ENCODE data around the gene KCNIP1.

Gene KCNIP1

GRCh38 chr5:170660531-170660930 is 156.7 kb downstream of the KCNIP1 start:
- Histone ChIP-seq H3K9me3 (replicated peaks in 1 of 2; ENCODE audit: control insufficient read depth in 2 of 2, insufficient read depth in 1 of 2, low read depth in 1 of 2, low read length in 2 of 2) (peaks cover 0 to 2% of the 10 kb centered on the region in 2 donors), H3K79me1 (ENCODE audit: low read depth, low read length) (no peaks in the 10 kb centered on the region), H3K23ac (ENCODE audit: low read depth, low read length, poor library complexity) (no peak overlapping the region), H3K36me3 (replicated peaks in 1 of 2; ENCODE audit: control insufficient read depth in 2 of 2, insufficient read depth in 2 of 2, low read length in 2 of 2) (no peaks in the 10 kb centered on the region), H3K27me3 (ENCODE audit: control insufficient read depth in 3 of 3, insufficient read depth in 3 of 3, low read depth in 1 of 3, low read length in 3 of 3) (no peaks in the 10 kb centered on the region), H3K4ac (ENCODE audit: low read length) (no peak overlapping the region), H2AK5ac (ENCODE audit: low read depth, low read length) (no peak overlapping the region), H4K8ac (ENCODE audit: low read depth, low read length) (no peak overlapping the region), H4K91ac (ENCODE audit: low read depth, low read length, poor library complexity) (no peak overlapping the region), H3K4me3 (ENCODE audit: low read length in 2 of 2) (no peak overlapping the region), H3K4me2 (ENCODE audit: insufficient read depth, low read length, poor library complexity, severe bottlenecking) (no peak overlapping the region), H2BK5ac (ENCODE audit: low read length) (no peak overlapping the region), H3K4me1 (ENCODE audit: control insufficient read depth in 2 of 2, insufficient read depth in 1 of 2, low read depth in 1 of 2, low read length in 2 of 2) (no peaks in the 10 kb centered on the region), H2AFZ (ENCODE audit: low read length) (no peak overlapping the region), H3K14ac (ENCODE audit: low read length) (no peak overlapping the region), H3K9ac (ENCODE audit: low read depth, low read length, poor library complexity) (peak overlapping the region; percentile 26), H3K27ac (replicated peaks; ENCODE audit: low read length) (no peak overlapping the region), H3K18ac (ENCODE audit: low read length) (no peak overlapping the region), H2BK15ac (ENCODE audit: low read length) (no peak overlapping the region), H2BK12ac (ENCODE audit: low read length) (no peak overlapping the region), H2BK120ac (ENCODE audit: low read depth, low read length) (no peak overlapping the region)
- no CpG with 5 or more reads among the region's 6 CpGs for WGBS, 2 donors (ENCODE audit: extremely low coverage in 2 of 2, insufficient read length in 2 of 2, insufficient replicate concordance in 1 of 2)
- DNase-seq (ENCODE audit: low spot score), result no peak

GRCh38 chr5:170662966-170663365 is 159.1 kb downstream of the KCNIP1 start:
- H2AFZ ChIP-seq (ENCODE audit: low read length), result no peak overlapping the region
- H3K4ac ChIP-seq (ENCODE audit: low read length), result no peak overlapping the region
- no peak overlapping the region for H2BK120ac ChIP-seq (ENCODE audit: low read depth, low read length)
- no peak overlapping the region for H3K18ac ChIP-seq (ENCODE audit: low read length)
- no peak overlapping the region for H2BK12ac ChIP-seq (ENCODE audit: low read length)
- no peak overlapping the region for H2AK5ac ChIP-seq (ENCODE audit: low read depth, low read length)
- no peak overlapping the region for H2BK15ac ChIP-seq (ENCODE audit: low read length)
- H3K4me3 ChIP-seq (ENCODE audit: low read length in 2 of 2), result no peak overlapping the region
- WGBS, 2 donors (ENCODE audit: extremely low coverage in 2 of 2, insufficient read length in 2 of 2, insufficient replicate concordance in 1 of 2), result no CpG with 5 or more reads among the region's 5 CpGs
- peaks cover 0 to 2% of the 10 kb centered on the region in 2 donors for H3K9me3 ChIP-seq (replicated peaks in 1 of 2; ENCODE audit: control insufficient read depth in 2 of 2, insufficient read depth in 1 of 2, low read depth in 1 of 2, low read length in 2 of 2)
- DNase-seq (ENCODE audit: low spot score), result no peak
- H3K9ac ChIP-seq (ENCODE audit: low read depth, low read length, poor library complexity), result no peak overlapping the region
- H4K91ac ChIP-seq (ENCODE audit: low read depth, low read length, poor library complexity), result no peak overlapping the region
- no peak overlapping the region for H3K27ac ChIP-seq (replicated peaks; ENCODE audit: low read length)
- H3K4me2 ChIP-seq (ENCODE audit: insufficient read depth, low read length, poor library complexity, severe bottlenecking), result no peak overlapping the region
- H3K27me3 ChIP-seq (ENCODE audit: control insufficient read depth in 3 of 3, insufficient read depth in 3 of 3, low read depth in 1 of 3, low read length in 3 of 3), result no peaks in the 10 kb centered on the region
- H3K14ac ChIP-seq (ENCODE audit: low read length), result no peak overlapping the region
- H2BK5ac ChIP-seq (ENCODE audit: low read length), result no peak overlapping the region
- no peak overlapping the region for H3K23ac ChIP-seq (ENCODE audit: low read depth, low read length, poor library complexity)
- no peaks in the 10 kb centered on the region for H3K36me3 ChIP-seq (replicated peaks in 1 of 2; ENCODE audit: control insufficient read depth in 2 of 2, insufficient read depth in 2 of 2, low read length in 2 of 2)
- H4K8ac ChIP-seq (ENCODE audit: low read depth, low read length), result no peak overlapping the region
- H3K79me1 ChIP-seq (ENCODE audit: low read depth, low read length), result no peaks in the 10 kb centered on the region
- H3K4me1 ChIP-seq (ENCODE audit: control insufficient read depth in 2 of 2, insufficient read depth in 1 of 2, low read depth in 1 of 2, low read length in 2 of 2), result no peaks in the 10 kb centered on the region

- Histone ChIP-seq H3K79me1 (ENCODE audit: low read depth, low read length) (no peaks in the 10 kb centered on the region), H3K4me2 (ENCODE audit: insufficient read depth, low read length, poor library complexity, severe bottlenecking) (no peak overlapping the region), H3K23ac (ENCODE audit: low read depth, low read length, poor library complexity) (no peak overlapping the region), H2BK15ac (ENCODE audit: low read length) (no peak overlapping the region), H3K4me3 (ENCODE audit: low read length in 2 of 2) (no peak overlapping the region), H3K18ac (ENCODE audit: low read length) (no peak overlapping the region), H2BK12ac (ENCODE audit: low read length) (no peak overlapping the region), H3K27ac (replicated peaks; ENCODE audit: low read length) (no peak overlapping the region), H3K9ac (ENCODE audit: low read depth, low read length, poor library complexity) (no peak overlapping the region), H2AK5ac (ENCODE audit: low read depth, low read length) (no peak overlapping the region), H3K4ac (ENCODE audit: low read length) (no peak overlapping the region), H3K36me3 (replicated peaks in 1 of 2; ENCODE audit: control insufficient read depth in 2 of 2, insufficient read depth in 2 of 2, low read length in 2 of 2) (no peaks in the 10 kb centered on the region), H4K91ac (ENCODE audit: low read depth, low read length, poor library complexity) (no peak overlapping the region), H2BK5ac (ENCODE audit: low read length) (no peak overlapping the region), H3K27me3 (ENCODE audit: control insufficient read depth in 3 of 3, insufficient read depth in 3 of 3, low read depth in 1 of 3, low read length in 3 of 3) (peaks cover 0 to 26% (median 14%) of the 10 kb centered on the region in 3 experiments), H3K14ac (ENCODE audit: low read length) (no peak overlapping the region), H2BK120ac (ENCODE audit: low read depth, low read length) (no peak overlapping the region), H4K8ac (ENCODE audit: low read depth, low read length) (no peak overlapping the region), H2AFZ (ENCODE audit: low read length) (no peak overlapping the region), H3K9me3 (replicated peaks in 1 of 2; ENCODE audit: control insufficient read depth in 2 of 2, insufficient read depth in 1 of 2, low read depth in 1 of 2, low read length in 2 of 2) (no peaks in the 10 kb centered on the region), H3K4me1 (ENCODE audit: control insufficient read depth in 2 of 2, insufficient read depth in 1 of 2, low read depth in 1 of 2, low read length in 2 of 2) (peaks cover 0 to 1% of the 10 kb centered on the region in 2 donors)
- WGBS, 2 donors (ENCODE audit: extremely low coverage in 2 of 2, insufficient read length in 2 of 2, insufficient replicate concordance in 1 of 2), result no CpG with 5 or more reads among the region's 2 CpGs
- DNase-seq (ENCODE audit: low spot score), result no peak
These were observed 175.0 kb downstream of the KCNIP1 start for GRCh38 chr5:170678811-170679210.

GRCh38 chr5:170681013-170681433 is 177.2 kb downstream of the KCNIP1 start:
- no CpG with 5 or more reads among the region's 28 CpGs for WGBS, 2 donors (ENCODE audit: extremely low coverage in 2 of 2, insufficient read length in 2 of 2, insufficient replicate concordance in 1 of 2)
- no peak overlapping the region for H2BK5ac ChIP-seq (ENCODE audit: low read length)
- H2BK15ac ChIP-seq (ENCODE audit: low read length), result no peak overlapping the region
- no peak overlapping the region for H2AK5ac ChIP-seq (ENCODE audit: low read depth, low read length)
- H3K9ac ChIP-seq (ENCODE audit: low read depth, low read length, poor library complexity), result no peak overlapping the region
- no peak overlapping the region for H3K18ac ChIP-seq (ENCODE audit: low read length)
- no peak overlapping the region for H3K23ac ChIP-seq (ENCODE audit: low read depth, low read length, poor library complexity)
- no peak overlapping the region for H3K14ac ChIP-seq (ENCODE audit: low read length)
- H2BK120ac ChIP-seq (ENCODE audit: low read depth, low read length), result no peak overlapping the region
- H4K8ac ChIP-seq (ENCODE audit: low read depth, low read length), result no peak overlapping the region
- H3K9me3 ChIP-seq (replicated peaks in 1 of 2; ENCODE audit: control insufficient read depth in 2 of 2, insufficient read depth in 1 of 2, low read depth in 1 of 2, low read length in 2 of 2), result no peaks in the 10 kb centered on the region
- H3K4me3 ChIP-seq (ENCODE audit: low read length in 2 of 2), result peak overlapping the region in 1 of 2 donors; percentile 69
- H3K4ac ChIP-seq (ENCODE audit: low read length), result no peak overlapping the region
- H4K91ac ChIP-seq (ENCODE audit: low read depth, low read length, poor library complexity), result no peak overlapping the region
- peak; percentile 77 for DNase-seq (ENCODE audit: low spot score)
- H3K79me1 ChIP-seq (ENCODE audit: low read depth, low read length), result no peaks in the 10 kb centered on the region
- H3K27me3 ChIP-seq (ENCODE audit: control insufficient read depth in 3 of 3, insufficient read depth in 3 of 3, low read depth in 1 of 3, low read length in 3 of 3), result peaks cover 0 to 26% (median 14%) of the 10 kb centered on the region in 3 experiments
- H2BK12ac ChIP-seq (ENCODE audit: low read length), result no peak overlapping the region
- H3K27ac ChIP-seq (replicated peaks; ENCODE audit: low read length), result no peak overlapping the region
- H3K36me3 ChIP-seq (replicated peaks in 1 of 2; ENCODE audit: control insufficient read depth in 2 of 2, insufficient read depth in 2 of 2, low read length in 2 of 2), result no peaks in the 10 kb centered on the region
- no peak overlapping the region for H2AFZ ChIP-seq (ENCODE audit: low read length)
- H3K4me2 ChIP-seq (ENCODE audit: insufficient read depth, low read length, poor library complexity, severe bottlenecking), result peak overlapping the region; percentile 38
- peaks cover 0 to 1% of the 10 kb centered on the region in 2 donors for H3K4me1 ChIP-seq (ENCODE audit: control insufficient read depth in 2 of 2, insufficient read depth in 1 of 2, low read depth in 1 of 2, low read length in 2 of 2)

Measured in neuronal stem cell (in vitro differentiated cells).